Measurements from ENCODE around the gene IL1R2.

IL1R2 gene

DNA sequence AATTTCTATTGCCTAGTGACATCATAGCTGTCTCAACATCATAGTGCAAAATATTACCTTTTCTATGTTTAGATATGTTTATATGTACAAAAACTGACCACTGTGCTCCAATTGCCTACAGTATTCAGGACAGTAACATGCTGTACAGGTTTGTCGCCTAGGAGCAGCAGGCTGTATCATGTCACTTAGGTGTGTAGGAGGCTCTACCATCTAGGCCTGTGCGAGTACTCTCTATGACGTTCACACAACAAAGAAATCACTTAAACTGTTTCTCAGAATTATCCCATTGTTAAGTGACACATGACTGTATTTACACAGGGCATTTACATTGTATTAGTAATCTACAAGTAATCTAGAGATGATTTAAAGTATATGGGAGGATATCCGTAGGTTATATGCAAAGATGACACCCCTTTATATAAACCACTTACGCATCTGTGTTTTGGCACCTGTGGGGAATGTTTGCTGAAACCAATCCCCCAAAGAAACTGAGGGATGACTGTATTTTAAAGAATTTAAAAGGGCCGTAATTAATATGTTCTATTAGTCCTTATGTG lies 24.7 kb downstream of the IL1R2 start:
- DNase-seq (ENCODE audit: insufficient read length, low spot score) (no peak), FAIRE-seq (no peak)

DNA sequence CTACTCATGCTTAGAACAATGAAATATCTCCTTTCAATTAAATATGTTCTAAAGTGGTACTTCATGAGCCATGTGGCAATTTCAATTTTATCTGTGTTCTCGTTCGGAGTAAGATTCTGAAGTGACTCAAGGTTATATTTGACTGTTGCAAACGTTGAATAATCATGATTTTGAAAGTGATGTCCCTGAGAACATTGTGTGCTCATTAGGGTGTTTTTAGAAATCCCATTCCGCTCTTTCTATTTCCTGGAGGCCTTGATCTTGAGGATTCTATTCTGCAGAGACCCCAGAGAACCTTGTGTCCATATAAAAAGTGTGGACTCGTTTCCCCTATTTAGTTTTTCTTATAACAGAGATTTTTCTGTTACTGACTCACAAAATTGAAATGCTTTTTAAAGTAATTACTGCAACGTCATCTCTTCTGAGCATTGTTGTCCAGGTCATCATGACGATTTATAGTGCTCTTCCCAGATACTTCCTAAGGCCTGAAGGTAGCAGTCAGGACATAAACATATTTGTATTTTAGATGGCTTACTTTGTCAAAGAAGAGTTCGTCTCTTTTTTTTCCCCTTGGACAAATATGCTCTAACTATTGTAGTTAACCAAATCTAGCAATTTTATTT lies 27.2 kb downstream of the IL1R2 start:
- no peak for FAIRE-seq

DNA sequence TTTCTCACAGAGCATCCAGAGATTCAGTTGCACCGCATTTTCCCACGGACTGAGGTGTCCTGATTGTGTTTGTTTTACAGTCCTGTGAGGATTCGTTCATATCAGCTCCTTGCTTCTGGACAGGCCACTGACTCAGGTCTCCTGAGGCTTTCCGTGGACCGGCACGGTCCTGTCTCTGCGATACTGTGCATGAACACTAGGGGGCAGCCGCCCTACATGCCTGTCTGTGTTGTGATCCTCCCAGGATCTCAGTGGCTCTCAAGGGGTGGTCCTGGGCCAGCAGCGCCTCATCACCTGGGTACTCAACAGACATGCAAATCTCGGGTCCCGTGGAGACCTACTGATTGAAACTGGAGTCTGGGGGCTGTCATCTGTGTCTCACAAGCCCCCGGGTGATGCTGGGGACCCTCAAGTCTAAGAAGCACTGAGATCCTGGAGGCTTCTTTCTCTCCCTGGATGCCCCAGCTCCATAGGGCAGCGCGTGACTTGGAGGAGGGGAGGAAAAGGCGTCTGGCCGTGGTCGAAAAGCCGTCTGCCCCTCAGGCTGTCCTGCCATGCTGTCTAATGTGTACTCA lies 28.9 kb downstream of the IL1R2 start:
- FAIRE-seq (peak; percentile 13), DNase-seq (ENCODE audit: insufficient read length, low spot score) (peak; percentile 76)

More for the DNA sequence above, 27.2 kb downstream of the IL1R2 start:
- DNase-seq (ENCODE audit: insufficient read length, low spot score), result no peak

DNA sequence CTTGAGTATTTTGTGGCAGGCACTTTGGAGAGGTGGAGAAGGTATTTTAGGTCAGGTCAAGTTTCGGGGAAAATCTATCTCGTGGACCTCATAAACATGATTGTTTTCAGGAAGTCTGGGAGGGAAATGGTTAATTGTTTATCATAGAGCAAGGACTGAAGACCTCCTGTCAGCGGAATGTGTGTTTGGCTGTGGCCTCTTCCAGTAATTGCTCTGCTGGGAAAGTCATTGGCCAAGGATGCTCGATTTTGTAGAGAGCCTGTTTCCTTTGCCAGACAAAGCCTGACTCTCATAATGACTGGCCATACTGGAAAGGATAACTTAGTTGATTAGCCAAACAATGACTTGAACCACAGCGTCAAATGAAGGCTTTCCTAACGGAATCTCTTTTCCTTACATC lies 30.0 kb downstream of the IL1R2 start:
- no peak for FAIRE-seq
- DNase-seq (ENCODE audit: insufficient read length, low spot score), result no peak

DNA sequence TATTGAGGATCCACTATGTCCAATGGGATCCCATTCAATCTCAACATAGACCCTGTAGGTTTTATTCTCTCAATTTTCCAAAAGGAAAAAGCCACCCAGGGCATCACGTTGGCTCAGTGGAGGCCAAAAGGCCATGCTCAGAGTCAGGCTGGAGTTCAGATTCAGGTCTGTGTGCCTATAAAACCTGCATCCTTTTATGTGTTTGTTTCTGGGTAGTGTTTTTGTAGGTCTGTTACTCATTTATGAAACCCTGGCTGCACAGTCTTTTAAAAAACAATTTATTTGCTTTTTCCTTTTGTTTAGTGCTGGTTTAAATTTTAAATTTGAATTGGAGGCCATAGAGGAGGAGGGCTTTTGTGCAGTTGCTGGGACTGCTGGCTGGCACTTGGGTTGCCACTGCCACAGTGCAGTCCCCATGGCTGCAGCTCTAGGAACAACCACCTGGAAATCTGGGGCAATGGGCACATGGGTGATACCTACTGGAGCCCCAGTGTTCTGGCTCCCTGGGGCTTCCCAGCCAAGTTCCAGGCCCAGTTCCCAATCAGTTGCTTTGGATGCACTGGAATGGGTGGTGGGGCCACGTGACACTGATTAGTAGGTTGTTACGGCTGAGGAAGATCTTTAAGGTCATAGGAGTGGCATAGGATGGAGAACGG lies 31.3 kb downstream of the IL1R2 start:
- DNase-seq (ENCODE audit: insufficient read length, low spot score), result no peak
- no peak for FAIRE-seq

DNA sequence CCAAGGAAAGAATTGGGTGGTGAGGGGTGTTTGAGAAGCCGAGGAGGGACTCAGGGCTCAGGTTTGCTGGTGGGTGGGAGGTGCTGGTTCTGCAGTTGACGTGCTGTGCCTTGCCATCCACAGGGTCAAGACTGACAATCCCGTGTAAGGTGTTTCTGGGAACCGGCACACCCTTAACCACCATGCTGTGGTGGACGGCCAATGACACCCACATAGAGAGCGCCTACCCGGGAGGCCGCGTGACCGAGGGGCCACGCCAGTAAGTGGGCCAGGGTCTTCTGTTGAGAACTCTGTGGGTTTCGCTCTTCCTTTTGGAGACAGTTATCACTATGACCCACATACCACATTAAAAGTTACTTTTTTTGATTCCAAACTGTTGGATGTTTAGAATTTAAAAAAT lies 32.6 kb downstream of the IL1R2 start:
- FAIRE-seq (no peak), DNase-seq (ENCODE audit: insufficient read length, low spot score) (no peak)

DNA sequence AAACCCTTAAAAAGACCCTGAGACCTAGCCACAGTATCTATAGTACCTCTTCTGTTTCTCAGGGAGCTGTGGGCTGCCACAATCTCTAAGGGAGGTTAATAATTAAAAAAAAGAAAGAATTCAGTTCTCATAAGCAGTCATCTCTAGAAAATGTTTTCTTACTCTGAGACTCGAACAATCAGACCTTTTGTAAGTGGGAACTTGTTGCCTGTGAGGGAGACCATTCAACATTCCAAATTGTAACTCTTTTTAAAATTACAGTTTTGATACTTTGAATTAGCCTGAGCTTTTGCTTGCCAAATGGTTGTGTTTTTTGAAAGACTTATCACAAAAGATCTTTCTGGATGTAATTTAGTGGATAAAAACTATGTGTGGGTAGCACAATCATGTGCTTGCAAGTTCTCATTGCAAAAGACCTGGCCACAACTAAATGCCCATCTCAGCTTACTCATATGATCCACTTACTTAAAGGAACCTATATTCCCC lies 33.3 kb downstream of the IL1R2 start:
- no peak for FAIRE-seq
- DNase-seq (ENCODE audit: insufficient read length, low spot score), result no peak

DNA sequence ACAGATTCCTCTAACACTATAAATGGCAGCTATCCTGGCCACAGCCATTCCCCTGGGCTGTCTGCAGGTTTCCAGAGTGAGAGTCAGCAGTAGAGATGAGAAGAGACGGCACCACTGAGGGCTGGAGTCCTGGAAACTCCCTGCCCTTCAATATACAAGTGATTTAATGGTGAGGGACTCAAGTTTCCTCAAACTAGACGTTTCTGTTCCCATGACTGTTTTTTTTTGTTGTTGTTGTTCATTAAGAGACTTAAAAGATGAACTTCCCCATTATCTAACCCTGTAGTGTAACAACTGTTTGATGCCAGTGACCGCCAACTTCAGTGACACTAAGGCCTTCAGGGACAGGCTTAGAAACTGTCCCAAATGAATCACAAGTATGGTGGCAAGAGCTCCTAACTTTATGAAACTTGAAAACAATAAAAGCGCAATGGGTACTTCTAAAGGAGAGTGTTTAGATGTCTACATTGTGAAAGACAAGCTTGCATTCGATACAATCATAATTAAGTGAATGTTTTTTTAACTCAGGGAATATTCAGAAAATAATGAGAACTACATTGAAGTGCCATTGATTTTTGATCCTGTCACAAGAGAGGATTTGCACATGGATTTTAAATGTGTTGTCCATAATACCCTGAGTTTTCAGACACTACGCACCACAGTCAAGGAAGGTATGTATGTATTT lies 34.0 kb downstream of the IL1R2 start:
- no peak for FAIRE-seq
- no peak for DNase-seq (ENCODE audit: insufficient read length, low spot score)

DNA sequence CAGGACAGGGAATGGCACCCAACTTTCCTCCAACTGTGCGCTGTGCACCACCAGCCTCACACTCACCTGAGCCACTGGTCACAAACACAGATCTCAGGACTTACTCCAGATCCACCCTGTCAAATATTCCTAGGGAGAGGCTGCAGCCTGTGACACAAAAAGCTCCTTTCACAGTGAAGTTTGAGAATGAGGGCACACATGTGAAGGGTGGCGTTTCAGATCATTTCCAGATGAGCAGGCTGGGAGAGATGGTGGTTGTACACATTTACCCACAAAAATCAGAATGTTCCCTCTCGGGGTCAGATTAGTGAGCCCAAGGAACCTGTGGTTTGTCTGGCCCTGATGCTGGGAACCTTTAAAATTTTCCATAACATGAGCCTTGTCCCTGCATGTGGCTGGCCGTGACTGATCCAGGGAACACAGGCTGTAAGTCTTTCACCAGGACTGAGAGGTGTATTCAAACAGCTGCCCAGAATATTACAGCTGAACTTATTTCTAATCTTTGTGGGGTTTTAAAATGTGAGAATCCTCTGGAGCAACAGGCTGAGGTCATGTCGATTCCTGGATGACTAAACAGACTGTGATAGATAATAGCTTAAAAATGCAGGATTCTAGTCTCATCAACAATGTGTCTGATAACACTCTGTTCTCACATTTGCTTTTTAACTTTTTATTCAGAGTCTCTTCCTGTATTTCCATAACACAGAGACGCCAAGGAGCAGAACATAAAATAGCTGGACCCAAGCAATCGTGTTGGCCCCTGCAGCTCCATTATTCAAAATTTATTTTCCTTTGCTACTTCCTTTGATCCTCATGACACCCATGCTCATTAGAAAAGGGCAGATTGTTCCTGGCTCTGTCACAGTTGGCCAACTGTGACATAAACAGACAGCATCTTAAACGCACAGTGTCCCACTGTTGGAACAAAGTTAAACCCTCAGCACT lies 35.5 kb downstream of the IL1R2 start:
- FAIRE-seq (no peak), DNase-seq (ENCODE audit: insufficient read length, low spot score) (no peak)

DNA sequence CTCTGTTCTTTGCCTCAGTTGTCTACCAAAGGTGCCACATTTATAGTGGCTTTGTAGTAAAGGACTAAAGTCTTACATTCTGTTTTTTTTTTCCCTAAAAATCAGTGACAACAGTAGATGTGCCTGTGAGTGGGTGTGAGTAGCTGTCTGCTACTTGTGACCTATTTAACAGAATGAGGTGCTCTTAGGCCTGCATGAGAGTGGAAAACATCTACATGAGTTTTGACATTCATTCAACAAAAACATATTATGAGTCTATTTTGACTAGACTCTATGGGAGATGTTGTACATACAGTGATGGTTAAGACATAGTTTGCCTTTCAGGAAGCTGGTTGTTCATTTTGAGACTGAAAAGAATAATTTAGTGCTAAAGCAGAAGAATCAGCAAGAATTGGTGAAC lies 36.7 kb downstream of the IL1R2 start:
- FAIRE-seq (no peak), DNase-seq (ENCODE audit: insufficient read length, low spot score) (no peak)

DNA sequence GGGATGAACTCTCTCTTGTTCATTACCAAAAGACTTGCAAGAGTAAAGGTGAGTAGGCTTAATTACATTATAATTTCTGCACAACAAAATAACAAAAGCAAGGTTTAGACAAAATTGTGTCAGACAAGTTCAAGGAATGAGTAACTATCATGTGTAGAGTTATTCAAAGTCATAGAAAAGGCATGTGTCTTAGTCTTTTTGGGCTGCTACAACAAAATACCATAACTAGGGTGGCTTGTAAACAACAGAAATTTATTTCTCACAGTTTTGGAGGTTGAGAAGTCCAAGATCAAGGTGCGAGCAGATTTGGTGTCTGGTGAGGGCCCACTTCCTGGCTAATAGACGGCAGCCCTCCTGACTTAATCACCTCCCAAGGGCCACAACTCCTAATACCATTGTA lies 37.6 kb downstream of the IL1R2 start:
- FAIRE-seq, result no peak
- no peak for DNase-seq (ENCODE audit: insufficient read length, low spot score)

DNA sequence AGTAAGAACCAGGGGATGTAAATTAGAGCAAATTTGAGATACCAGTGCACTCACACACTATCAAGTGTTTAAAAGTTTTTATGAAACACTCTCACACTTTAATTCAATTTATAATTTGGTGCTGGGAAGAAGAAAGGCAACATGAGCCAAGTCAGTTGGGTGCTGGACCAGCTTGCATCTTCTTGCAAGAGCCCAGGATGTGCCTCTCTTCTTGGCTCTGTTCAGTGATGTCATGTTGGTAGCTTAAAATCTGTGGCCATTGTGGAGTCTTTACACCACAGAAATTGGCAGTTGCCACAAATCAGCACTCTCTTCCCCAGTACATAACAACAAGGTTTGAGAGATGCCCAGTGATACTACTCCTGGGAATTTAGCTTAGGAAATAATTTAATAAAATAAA lies 38.2 kb downstream of the IL1R2 start:
- FAIRE-seq (no peak), DNase-seq (ENCODE audit: insufficient read length, low spot score) (no peak)

DNA sequence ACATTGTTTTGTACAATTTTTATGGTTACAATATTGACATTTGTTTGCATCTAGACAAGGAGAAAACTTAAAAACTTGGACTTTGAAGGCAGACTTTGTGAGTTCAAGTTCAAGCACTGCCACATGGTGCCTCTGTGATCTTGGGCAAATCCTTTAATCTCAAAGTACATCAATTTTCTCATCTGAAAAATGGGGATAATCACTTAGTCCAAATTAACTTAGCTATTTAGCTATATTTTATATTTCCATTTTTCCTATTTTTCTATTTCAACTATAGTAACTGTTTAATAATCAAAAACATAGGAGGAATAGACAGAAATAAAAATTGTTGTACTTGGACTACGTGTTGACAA lies 38.7 kb downstream of the IL1R2 start:
- no peak for DNase-seq (ENCODE audit: insufficient read length, low spot score)
- no peak for FAIRE-seq

DNA sequence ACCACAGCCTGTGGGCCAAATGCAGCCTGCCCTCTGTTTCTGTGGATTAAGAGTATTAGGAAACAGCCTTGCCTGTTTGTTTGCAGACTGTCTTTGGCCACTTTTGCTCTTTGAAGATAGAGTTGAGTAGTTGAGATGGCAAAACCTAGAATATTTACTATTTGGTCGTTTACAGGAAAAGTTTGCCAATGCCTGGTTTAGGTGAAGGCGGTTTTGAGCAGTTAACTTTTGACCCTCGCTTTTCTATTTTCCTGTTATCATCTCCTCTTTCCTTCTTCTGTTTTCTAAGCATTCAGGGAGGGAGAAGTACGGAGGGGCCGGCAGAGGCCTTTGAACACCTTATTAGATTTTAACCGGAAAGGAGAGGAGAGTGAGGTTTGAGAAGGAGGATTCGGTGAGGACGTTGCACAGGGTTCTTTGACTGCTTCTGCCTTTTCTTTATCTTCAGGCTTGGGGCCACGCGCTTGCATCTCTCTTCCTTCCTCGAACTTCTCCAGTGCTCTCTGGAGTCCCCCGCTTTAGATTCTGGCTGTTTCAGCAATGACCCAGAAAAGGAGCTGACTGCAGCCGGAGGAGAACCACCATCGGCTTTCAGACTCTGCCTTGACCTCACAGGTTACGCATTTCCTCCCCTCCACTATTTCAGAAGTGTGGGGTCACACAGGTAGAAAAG lies 39.2 kb downstream of the IL1R2 start:
- FAIRE-seq, result no peak

DNA sequence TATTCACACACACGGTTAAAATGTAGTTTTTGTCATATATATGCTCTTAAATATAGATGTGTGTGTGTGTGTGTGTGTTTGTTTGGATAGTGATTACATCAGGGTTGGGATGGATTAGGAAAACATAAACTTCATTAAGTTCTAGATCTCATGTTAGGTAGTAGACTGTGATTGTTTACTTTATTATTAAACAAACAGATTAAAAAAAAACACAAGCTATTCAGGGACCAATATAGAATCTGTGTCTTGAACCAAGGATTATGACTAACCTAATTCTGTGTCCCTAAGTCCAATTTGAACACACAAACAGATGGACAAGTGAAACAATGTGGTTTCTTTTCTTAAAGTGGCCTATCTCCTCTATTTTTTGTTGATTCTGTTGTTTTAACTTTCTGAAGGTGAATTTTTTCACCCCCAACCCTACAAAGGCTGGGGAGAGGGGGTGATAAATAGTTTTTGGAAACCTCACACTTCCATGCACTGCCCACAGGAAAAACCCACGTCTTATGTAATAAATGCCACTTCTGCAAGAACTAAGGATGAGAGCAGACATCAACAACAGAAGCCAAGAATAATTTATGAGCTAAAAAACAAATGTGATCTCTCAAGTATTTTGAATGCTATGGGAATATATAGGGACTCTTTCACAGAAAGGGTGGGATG lies 40.7 kb downstream of the IL1R2 start:
- no peak for FAIRE-seq
- DNase-seq (ENCODE audit: insufficient read length, low spot score), result no peak

More for the DNA sequence above, 39.2 kb downstream of the IL1R2 start:
- no peak for DNase-seq (ENCODE audit: insufficient read length, low spot score)

DNA sequence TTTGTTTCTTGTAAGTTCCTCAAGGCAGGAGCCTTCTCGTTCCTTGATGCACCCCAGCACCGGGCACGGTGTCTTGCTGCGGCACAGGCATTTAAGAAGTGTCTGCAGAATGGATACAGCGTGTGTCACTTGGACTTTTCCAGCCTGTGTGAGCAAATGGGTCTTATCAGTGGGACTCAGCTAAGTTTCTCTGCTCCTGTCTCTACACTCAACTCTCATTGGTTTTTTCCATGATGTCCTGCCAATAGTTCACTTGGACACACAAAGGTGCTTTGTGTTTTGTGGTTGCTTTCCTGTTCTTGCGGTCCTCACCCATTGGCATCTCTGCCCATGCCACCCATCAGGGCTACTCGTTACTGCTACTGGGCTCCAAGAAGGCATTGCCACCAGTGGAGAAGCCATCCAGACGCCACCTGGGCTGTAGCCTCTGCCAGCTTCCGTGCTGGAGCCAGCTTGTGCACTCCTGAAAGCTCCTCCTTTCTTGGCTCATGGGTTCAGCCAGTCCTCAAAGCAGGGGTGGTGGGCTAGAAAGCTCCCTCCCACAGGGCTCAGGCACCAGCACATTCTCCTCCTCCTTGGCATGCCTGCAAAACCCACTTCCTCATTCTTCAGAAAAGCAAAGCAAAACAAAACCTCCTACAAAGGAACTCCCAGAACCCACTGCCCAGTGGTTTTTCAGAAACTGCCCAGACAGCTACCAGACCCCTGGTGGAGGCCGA lies 41.4 kb downstream of the IL1R2 start:
- FAIRE-seq, result no peak
- peak; percentile 37 for DNase-seq (ENCODE audit: insufficient read length, low spot score)

DNA sequence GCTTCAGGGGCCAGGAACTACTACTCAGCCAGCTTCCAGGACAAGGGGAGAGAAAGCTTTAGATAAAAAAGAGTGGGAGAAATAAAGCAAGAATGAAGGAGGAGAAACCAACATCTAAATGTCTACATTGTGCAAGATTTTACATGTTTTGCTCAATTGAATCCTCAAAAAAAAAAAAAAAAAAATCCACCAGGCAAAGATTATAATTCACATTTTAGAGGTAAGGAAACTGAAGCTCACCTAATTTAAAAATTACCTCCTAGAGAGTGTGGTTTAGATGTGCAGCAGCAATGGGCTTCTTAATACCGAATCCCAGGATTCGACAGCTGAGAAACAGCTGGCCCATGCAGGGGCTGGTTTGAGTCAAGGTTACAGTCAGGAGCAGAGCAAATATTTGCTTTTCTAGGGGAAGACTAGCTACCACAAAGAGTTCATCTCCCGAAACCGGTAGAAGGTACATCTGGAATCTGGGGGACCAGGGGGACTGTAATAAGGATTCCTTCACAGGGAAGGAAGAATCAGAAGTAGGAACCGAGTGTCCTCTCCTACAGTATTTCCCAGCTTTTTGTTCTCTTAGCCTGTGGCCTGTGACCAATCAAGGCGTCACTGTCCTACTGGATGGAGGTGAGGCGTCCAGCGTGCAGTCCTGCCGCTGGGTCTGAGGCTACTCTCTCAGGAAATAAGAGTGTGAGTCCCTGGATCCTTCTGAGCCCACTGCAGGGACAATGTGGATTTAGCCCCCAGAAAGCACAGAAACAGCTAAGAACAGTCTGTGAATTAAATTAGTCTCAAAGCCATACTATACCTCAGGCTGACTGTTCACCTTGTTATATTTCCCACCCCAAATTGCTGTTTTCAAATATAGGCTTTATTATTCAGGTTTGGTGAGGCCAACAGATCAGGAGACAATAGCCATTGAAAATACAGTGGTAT lies 42.3 kb downstream of the IL1R2 start:
- DNase-seq (ENCODE audit: insufficient read length, low spot score), result no peak
- no peak for FAIRE-seq

Data from HTR-8/SVneo (cell line).